ENCODE results near the gene TRIM68. TPM values are rescaled to one million over a fixed set of nuclear protein-coding genes. Genes with fewer than 3 reads are reported as not detected.

Gene TRIM68
- total RNA-seq, 6 experiments from 2014 or later = 6.4 to 10.0 (median 8.6) TPM

- Mint-ChIP-seq H3K27ac (no peak within 1 kb of the TSS), H3K4me3 (no peak within 1 kb of the TSS), H3K9me3 (no peaks in the 10 kb centered on the region), H3K36me3 (ENCODE audit: low read depth) (no peaks in the 10 kb centered on the region; the same call in 1 of the 2 replicates), H3K27me3 (ENCODE audit: insufficient read depth) (peaks cover 3% of the 10 kb centered on the region; the same call in 1 of the 2 replicates), H3K4me1 (ENCODE audit: low read depth) (no peaks in the 10 kb centered on the region)
- TF ChIP-seq CTCF (IDR thresholded peaks at IDR 0.05) = no peak
- no peak for DNase-seq
These were observed 14.3 kb downstream of the TRIM68 start, which contains the start of gene OR52I1 for GRCh38 chr11:4593739-4594138. OR52I1 (plus strand) TSS chr11:4594039; CDS start chr11:4594039, 0 bp downstream.

GRCh38 chr11:4589017-4589416 lies 19.0 kb downstream of the TRIM68 start:
- Mint-ChIP-seq H3K4me3 (no peak overlapping the region), H3K36me3 (ENCODE audit: low read depth) (no peaks in the 10 kb centered on the region), H3K27ac (no peak overlapping the region), H3K9me3 (no peaks in the 10 kb centered on the region), H3K4me1 (ENCODE audit: low read depth) (no peaks in the 10 kb centered on the region), H3K27me3 (ENCODE audit: insufficient read depth) (peaks cover 3% of the 10 kb centered on the region; the same call in 1 of the 2 replicates)
- no peak for DNase-seq
- TF ChIP-seq CTCF (IDR thresholded peaks at IDR 0.05) = no peak

GRCh38 chr11:4581443-4581842 lies 26.6 kb downstream of the TRIM68 start, which contains the start of gene OR52I2:
OR52I2 (plus strand) TSS chr11:4581743.
- H3K4me3 Mint-ChIP-seq = no peak within 1 kb of the TSS
- no peak within 1 kb of the TSS for H3K27ac Mint-ChIP-seq
- TF ChIP-seq CTCF (IDR thresholded peaks at IDR 0.05) = no peak
- peaks cover 4% of the 10 kb centered on the region; the same call in 1 of the 2 replicates for H3K9me3 Mint-ChIP-seq
- H3K4me1 Mint-ChIP-seq (ENCODE audit: low read depth) = no peaks in the 10 kb centered on the region
- DNase-seq = no peak
- H3K27me3 Mint-ChIP-seq (ENCODE audit: insufficient read depth) = no peaks in the 10 kb centered on the region
- no peaks in the 10 kb centered on the region for H3K36me3 Mint-ChIP-seq (ENCODE audit: low read depth)

GRCh38 chr11:4580124-4580523 lies 27.9 kb downstream of the TRIM68 start:
- no peak for DNase-seq
- H3K9me3 Mint-ChIP-seq = peaks cover 4% of the 10 kb centered on the region; the same call in 1 of the 2 replicates
- H3K4me3 Mint-ChIP-seq = no peak overlapping the region
- no peaks in the 10 kb centered on the region for H3K4me1 Mint-ChIP-seq (ENCODE audit: low read depth)
- TF ChIP-seq CTCF (IDR thresholded peaks at IDR 0.05) = no peak
- no peaks in the 10 kb centered on the region for H3K36me3 Mint-ChIP-seq (ENCODE audit: low read depth)
- no peaks in the 10 kb centered on the region for H3K27me3 Mint-ChIP-seq (ENCODE audit: insufficient read depth)
- H3K27ac Mint-ChIP-seq = no peak overlapping the region

- Mint-ChIP-seq H3K4me3 (no peak overlapping the region), H3K36me3 (ENCODE audit: low read depth) (no peaks in the 10 kb centered on the region), H3K9me3 (peaks cover 4% of the 10 kb centered on the region; the same call in 1 of the 2 replicates), H3K4me1 (ENCODE audit: low read depth) (no peaks in the 10 kb centered on the region), H3K27me3 (ENCODE audit: insufficient read depth) (no peaks in the 10 kb centered on the region), H3K27ac (no peak overlapping the region)
- DNase-seq = no peak
- TF ChIP-seq CTCF (IDR thresholded peaks at IDR 0.05) = no peak
These were observed 29.4 kb downstream of the TRIM68 start for GRCh38 chr11:4578624-4579023.
